ENCODE measurements around the gene ADAMTSL2.

Gene ADAMTSL2

DNA sequence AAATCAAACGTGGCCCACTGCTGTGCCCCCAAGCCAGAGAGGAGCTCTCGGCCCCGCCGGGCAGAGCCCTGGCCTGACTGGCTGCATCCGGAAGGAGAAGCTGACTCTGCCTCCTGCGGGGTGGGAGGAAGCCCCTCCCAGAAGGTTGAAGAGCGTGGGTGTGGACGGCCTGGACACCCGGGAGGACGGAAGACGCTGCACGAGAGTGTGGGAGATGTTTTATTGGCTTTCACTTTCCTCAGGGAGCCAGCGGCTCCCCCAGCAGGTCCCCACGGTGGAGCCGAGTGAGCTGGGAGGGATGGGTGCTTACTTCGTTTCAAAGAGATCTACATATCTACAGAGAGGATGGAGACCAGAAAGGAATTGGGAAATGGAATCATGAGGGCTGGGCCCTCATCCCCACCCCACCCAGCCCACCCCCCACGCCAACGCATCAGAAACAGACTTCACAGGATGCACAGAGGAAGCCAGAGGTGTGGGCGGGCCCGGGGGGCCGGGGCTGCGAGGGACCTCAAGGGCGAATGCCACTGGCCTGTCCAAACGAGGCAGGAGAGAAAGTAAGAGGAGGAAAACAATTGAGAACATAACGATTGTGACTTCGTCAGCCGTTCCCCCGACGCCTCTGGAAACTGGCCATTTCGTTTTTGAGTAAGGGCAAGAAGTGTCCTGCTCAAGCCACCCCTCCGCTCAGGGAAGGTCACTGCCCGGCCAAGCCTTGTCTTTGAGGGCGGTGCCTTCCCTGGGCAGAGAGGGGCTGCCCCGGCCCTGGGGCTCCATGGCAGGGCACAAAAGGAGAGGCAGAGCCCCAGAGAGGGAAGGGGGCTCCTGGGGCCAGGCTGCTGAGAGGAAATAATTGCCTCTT is 42.6 kb downstream of the ADAMTSL2 start:
- DNase-seq, result no peak

DNA sequence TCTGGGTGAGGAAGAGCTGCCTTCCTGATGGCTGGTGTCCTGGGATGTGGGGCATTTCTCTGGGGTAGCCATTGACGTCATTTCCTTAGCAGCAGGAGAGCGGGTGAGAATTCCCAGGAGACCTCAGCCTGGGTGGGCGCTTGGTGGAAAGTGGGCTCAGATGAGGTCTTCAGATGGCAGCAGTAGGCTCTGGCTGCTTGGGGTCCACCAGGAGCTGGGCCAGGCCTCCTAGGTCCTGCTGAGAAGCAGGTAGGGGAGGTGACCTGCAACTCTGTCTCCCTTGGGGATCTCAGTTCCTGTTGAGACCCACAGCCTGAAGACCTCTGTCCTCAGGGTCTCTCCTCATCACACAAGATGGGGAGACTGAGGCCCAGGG is 43.2 kb downstream of the ADAMTSL2 start:
- no peak for DNase-seq

- no peak for DNase-seq
Measured at GRCh38 chr9:133578524-133579441, 44.3 kb downstream of the ADAMTSL2 start.

DNA sequence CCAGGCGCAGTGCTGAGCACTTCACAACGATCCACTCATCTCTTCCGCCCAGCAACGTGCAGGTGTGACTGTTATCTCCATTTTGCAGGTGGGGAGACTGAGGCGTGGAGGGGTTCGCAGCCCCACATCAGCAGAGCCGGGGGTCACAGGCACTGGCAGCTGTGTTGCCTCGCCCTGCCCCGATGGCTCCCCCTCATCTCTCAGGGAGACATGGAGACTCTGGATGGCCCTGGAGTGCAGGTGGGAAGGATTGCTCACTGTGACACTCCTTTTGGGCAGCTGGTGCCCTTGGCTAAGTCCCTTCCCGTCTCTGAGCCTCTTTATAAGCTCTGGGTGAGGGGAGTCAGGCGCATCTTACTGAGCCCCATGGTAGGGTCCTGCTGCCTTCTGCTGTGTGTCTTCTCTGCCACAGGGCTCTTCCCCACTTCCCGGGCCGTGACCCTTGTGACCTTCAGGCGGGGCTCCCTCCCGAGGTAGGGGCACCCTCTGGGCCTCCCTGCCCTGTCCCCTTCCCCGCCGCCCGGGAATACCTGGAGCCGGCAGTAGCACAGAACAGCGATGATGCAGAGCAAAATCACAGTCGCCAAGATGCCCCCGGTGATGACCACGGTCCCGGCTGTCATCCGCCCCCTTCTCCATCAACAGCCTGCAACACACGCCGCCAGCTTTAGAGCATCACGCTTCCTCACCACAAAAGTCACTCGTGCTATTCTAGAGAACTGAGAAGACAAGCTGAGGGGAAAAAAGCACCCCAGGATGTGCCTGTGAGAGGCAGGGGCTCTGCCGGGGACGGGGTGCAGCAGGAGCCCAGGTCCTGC is 45.3 kb downstream of the ADAMTSL2 start:
- no peak for DNase-seq

DNA sequence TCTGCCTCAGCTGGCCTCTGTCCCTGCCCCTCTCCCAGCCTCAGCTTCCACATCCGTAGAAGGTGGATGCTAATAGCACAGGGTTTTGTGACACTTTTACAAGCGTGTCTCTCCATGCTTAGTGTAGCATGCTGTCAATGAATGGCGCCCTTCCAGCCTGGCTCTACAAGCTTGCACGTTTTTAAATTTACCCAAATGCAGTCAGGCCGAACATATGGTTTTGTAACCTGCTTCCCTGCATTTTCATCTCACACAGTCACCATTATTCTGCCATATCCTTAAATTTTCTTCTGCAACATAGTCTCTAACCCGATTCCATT is 45.9 kb downstream of the ADAMTSL2 start:
- no peak for DNase-seq

DNA sequence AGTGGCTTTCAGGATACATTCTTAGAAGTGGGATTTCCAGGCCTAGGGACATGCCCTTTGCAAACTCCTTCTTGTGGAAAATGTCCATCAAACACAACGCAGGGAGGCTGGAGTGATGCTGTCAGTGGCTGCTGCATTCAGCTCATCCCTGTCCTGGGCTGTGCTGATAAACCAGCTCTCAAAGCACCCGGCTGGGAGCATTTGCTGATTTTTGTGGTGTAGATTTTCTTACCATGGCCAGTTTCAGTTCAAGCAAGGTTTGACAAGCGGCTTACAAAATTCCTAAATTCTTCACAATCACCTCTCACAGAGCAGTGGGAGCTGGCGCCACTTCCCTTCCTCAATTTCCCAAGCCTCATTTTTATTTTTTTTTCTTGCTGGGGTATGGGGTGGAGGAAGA is 46.5 kb downstream of the ADAMTSL2 start:
- DNase-seq, result no peak

GRCh38 chr9:133581513-133582343 is 47.2 kb downstream of the ADAMTSL2 start:
- no peak for DNase-seq

DNA sequence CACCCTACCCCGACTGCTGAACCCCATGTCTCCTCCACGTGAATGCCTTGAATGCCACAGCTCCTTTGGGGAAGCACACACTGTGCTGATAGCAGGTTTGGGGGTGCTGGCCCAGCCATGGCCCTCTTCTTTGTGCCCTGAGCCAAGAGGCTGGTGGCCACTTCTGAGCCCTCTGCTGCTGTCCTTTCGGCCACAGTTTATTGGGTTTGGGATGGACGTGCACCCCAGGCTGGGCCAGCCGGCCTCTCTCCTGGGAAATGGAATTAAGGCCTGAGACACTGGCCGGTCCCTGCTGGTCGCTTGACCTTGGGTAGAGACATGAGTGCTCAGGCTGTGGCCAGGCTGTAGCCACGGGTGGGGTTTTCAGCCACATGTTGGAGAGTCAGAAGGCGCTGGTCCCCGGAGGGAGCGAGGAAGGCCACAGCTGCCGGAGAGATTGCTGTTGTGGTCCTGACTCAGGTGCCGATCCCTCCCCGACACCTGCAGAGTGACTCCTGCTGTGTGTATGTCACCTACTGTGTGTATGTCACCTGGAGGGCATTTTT is 48.1 kb downstream of the ADAMTSL2 start:
- DNase-seq, result no peak

DNA sequence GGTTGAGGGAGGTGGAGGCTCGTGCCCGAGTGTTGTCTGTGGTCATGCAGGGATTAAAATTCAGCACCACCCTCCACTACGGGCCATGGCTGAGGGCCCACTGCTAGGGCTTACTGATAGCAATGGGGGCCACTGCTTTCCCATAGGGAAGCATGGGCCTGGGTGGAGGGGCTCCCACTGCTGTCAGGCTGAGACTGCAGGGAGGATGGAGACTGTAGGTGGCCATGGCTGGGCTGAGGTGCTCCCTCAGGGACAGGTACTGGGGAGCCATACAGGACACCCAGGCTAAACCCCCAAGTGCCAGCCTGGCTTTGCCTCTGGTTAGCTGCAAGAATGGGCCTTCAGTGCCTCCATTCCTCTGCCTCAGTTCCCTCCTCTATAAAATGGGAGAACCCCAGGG is 48.6 kb downstream of the ADAMTSL2 start:
- no peak for DNase-seq

DNA sequence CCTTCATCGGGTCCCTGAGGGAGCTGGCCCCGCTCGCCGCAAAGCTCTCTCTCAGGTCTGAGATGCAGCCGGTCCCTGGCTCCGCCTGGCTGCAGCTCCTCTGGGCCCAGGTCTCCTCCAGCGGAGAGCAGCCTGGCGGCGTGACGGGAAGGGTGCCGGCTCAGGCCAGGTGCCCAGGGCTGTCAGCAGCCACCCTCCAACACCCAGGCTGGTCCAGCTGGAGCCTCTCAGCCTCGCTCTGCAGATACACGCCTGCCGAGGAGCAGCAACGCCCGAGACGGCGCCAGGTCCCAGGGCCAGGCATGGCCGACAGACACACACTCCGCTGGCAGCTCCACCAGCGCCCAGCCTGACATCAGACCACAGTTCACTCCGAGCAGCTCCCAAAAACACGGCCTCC is 49.1 kb downstream of the ADAMTSL2 start:
- no peak for DNase-seq

DNA sequence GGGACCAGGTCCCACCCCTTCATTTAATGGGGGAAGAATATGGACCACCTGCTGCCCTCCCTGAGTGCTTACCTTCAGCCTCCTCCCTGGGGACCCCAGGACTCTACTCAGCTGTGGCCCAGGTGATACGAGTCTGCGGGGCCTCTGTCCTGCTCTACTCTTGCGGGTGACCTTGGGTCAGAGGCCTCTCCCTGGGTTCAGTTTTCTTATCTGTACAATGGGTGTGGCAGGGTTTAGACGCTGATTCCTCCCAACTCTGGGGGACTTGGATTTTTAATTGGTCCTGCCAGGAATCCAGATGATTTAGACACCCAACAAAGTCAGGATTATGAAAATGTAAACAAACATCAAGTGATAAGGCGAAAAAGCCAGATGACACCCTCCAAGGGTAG is 49.7 kb downstream of the ADAMTSL2 start:
- DNase-seq, result no peak

DNA sequence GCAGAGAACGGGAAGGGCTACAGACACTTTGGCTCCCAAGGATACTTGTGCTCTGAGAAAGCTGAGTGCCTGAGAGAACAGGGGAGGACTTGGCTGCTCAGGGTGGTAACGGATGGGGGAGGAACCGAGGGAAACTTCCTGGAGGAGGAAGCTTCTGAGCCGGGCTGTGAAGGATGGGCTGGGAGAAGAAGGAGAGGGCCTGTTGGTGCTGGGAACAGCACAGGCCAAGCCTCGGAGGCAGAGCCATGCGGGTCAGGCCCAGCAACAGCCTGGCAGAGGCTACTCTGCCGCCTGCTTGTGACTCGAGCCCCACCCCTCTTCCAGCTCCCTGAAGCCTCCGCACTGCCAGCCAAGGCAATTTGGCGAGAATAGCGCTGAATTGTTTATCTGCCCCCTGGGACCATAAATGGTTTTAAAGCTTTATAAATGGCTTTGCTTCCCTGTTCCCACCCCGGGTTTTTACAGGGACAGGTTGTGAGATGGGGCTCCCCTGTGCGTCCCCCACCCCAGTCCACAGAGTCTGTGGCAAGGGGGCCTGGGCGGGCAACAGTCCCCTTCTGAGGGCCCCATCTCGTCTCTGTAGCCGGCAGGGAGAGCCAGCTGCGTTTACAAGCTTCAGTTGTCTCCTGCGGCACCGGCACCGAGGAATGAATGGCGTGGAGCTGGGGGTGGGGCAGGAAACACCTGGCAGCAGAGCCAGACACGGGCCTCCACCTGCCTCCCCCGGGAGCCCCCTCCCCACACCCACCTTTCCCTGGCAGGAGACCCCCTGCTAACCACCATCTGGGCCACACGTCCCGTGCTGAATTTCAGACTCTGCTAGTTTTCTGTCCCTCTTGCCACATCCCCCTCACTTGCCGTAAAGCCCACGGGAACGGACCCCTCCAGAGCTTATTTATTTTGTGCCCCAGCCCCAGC is 50.3 kb downstream of the ADAMTSL2 start:
- DNase-seq, result no peak

DNA sequence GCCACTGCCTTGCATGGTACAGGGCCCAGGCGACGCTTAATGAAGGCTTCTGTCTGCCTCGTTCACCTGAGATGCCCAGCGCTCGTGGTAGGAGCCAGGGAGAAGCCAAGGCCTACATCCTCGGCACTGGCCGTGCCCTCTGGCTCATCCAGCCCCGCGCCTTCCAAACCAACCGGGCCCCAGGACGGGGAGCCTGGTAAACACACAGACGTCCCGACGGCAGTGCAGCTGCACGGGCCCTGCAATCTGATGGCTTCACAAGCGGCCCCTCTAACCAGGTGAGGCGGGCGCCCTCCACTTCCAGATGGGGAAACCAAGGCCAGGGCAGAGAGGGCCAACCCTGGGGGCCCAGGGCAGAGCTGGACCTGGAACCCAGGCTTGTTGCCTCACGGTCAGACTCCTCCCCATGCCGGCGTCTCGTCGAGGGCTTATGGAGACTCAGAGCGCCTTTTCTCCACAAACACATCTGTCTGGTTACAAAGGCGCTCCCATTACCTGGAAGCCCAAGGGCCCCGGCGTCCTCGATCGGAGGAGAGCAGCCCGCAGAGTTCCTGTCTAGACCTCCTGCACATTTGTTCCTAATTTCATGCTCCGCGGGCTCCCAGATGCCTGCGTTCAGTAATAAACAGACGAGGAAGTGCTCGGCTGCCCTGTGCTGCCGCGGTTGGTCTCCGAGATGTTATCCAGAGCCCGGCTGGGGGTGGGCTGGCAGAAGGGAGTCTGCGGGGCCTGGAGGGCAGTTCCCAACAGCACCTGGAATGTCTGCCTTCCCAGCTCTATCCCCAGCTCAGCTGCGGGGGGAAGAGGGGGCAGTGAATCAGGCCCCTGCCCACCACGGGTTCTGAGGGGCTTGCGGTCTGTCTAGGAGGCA is 51.2 kb downstream of the ADAMTSL2 start:
- no peak for DNase-seq

DNA sequence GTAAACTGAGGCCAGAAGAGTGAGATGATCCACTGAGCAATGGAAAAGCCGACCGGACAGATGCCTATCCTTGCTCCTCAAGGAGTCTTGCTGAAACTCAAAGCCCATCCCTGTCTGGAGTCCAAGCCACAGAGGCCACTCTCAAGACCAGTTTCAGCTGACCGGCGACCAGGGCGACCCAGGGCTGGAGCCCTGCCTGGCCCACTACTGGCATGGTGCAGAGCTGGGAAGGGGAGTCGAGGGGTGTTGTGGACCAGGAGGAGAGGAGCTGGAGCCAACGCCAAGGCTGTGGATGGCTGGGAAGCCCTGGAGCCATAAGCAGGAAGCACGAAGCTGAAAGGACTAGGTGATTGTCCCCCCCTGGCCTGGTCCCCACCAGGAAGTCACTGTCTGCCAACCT is 52.5 kb downstream of the ADAMTSL2 start:
- no peak for DNase-seq

- DNase-seq, result no peak
Measured at GRCh38 chr9:133587466-133587865, 53.0 kb downstream of the ADAMTSL2 start.

- no peak for DNase-seq
Measured at GRCh38 chr9:133589454-133590227, 55.1 kb downstream of the ADAMTSL2 start.

- DNase-seq, result no peak
Measured at GRCh38 chr9:133590231-133590855, 55.8 kb downstream of the ADAMTSL2 start.

DNA sequence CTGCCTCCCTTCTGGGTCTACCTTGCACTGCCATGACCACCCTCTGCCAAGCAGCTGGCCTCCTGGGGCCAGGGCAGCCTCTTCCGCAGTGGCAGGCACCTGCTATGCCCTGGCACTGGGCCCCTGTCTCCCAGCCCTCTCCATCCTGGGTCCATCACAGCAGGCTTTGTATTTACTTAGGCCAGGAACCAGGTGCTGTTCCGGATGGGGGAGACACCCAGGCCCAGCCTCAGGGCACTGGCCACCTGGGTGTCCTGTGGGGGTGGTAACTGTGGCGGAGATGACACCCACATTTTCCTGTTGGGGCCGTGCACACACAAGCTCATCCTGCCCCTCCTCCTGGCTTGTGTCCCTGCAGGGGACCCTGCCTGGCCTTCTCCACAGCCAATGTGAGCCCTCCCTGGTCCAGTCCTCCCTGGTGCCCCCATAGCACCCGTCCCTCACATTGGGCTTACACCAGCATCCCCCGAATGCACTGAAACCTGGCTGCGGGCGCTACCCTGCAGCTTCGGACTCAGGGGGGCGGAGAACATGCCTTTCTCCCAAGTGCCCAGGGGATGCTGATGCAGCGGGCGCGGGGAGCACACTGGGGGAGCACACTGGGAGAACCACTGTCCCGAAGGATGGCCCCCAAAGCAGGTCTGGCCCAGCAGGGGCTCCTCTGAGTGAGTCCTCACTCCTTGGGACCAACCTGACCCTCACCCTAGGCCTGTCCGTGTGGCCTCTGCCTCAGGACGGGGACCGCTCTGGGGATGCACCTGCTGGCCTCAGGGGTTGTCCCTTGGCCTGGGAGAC is 56.8 kb downstream of the ADAMTSL2 start:
- DNase-seq, result no peak
